ENCODE results near the gene SCD5. TPM values are rescaled to one million over a fixed set of nuclear protein-coding genes. Genes with fewer than 3 reads are reported as not detected.

Gene SCD5
- total RNA-seq, 1 donor from 2014 or later: 17.9 TPM

- no peak for DNase-seq (ENCODE audit: low read depth)
- H3K36me3 ChIP-seq (ENCODE audit: control insufficient read depth, insufficient read depth, low read length): no peaks in the 10 kb centered on the region
- no peak overlapping the region for H3K4me3 ChIP-seq (ENCODE audit: low read depth, low read length)
- no peak for TF ChIP-seq CTCF (IDR thresholded peaks at IDR 0.05; ENCODE audit: insufficient read depth, low read length, poor library complexity, severe bottlenecking)
- no peaks in the 10 kb centered on the region for H3K27me3 ChIP-seq (ENCODE audit: control insufficient read depth, insufficient read depth, low read length)
Measured at GRCh38 chr4:82770607-82771006, 28.0 kb downstream of the SCD5 start.

- no peak for DNase-seq (ENCODE audit: low read depth)
- TF ChIP-seq CTCF (IDR thresholded peaks at IDR 0.05; ENCODE audit: insufficient read depth, low read length, poor library complexity, severe bottlenecking): no peak
- H3K36me3 ChIP-seq (ENCODE audit: control insufficient read depth, insufficient read depth, low read length): no peaks in the 10 kb centered on the region
- H3K4me3 ChIP-seq (ENCODE audit: low read depth, low read length): no peak overlapping the region
- no peaks in the 10 kb centered on the region for H3K27me3 ChIP-seq (ENCODE audit: control insufficient read depth, insufficient read depth, low read length)
Measured at GRCh38 chr4:82765134-82765533, 33.5 kb downstream of the SCD5 start.

- Histone ChIP-seq H3K36me3 (ENCODE audit: control insufficient read depth, insufficient read depth, low read length) (no peaks in the 10 kb centered on the region), H3K4me3 (ENCODE audit: low read depth, low read length) (no peak overlapping the region), H3K27me3 (ENCODE audit: control insufficient read depth, insufficient read depth, low read length) (peaks cover 9% of the 10 kb centered on the region)
- no peak for DNase-seq (ENCODE audit: low read depth)
- no peak for TF ChIP-seq CTCF (IDR thresholded peaks at IDR 0.05; ENCODE audit: insufficient read depth, low read length, poor library complexity, severe bottlenecking)
Measured at GRCh38 chr4:82761229-82761628, 37.4 kb downstream of the SCD5 start.

GRCh38 chr4:82758701-82759685, 39.6 kb downstream of the SCD5 start:
- H3K4me3 ChIP-seq (ENCODE audit: low read depth, low read length): no peak overlapping the region
- no peaks in the 10 kb centered on the region for H3K36me3 ChIP-seq (ENCODE audit: control insufficient read depth, insufficient read depth, low read length)
- no peak for TF ChIP-seq CTCF (IDR thresholded peaks at IDR 0.05; ENCODE audit: insufficient read depth, low read length, poor library complexity, severe bottlenecking)
- H3K27me3 ChIP-seq (ENCODE audit: control insufficient read depth, insufficient read depth, low read length): peaks cover 9% of the 10 kb centered on the region
- DNase-seq (ENCODE audit: low read depth): no peak

GRCh38 chr4:82756061-82756460, 42.5 kb downstream of the SCD5 start:
- Histone ChIP-seq H3K36me3 (ENCODE audit: control insufficient read depth, insufficient read depth, low read length) (no peaks in the 10 kb centered on the region), H3K4me3 (ENCODE audit: low read depth, low read length) (no peak overlapping the region), H3K27me3 (ENCODE audit: control insufficient read depth, insufficient read depth, low read length) (peaks cover 9% of the 10 kb centered on the region)
- TF ChIP-seq CTCF (IDR thresholded peaks at IDR 0.05; ENCODE audit: insufficient read depth, low read length, poor library complexity, severe bottlenecking): no peak
- DNase-seq (ENCODE audit: low read depth): no peak

Measured in kidney epithelial cell (primary cell).